ENCODE results near the gene NAALADL2.

NAALADL2 gene

GRCh38 chr3:175301741-175302140 is 442.6 kb downstream of the NAALADL2 start:
- Histone ChIP-seq H2AFZ (ENCODE audit: low read depth, low read length, severe bottlenecking) (no peak overlapping the region), H3K4me3 (ENCODE audit: insufficient read depth, low read length, poor library complexity, severe bottlenecking) (no peak overlapping the region), H3K9me2 (replicated peaks; ENCODE audit: insufficient read depth, low read length) (no peaks in the 10 kb centered on the region), H3F3A (ENCODE audit: insufficient read depth) (no peaks in the 10 kb centered on the region), H3K27ac (ENCODE audit: low read depth, low read length) (no peak overlapping the region), H3K9ac (ENCODE audit: low read length) (no peak overlapping the region), H3K27me3 (ENCODE audit: low read length) (no peaks in the 10 kb centered on the region), H4K20me1 (ENCODE audit: low read depth, low read length) (no peaks in the 10 kb centered on the region), H3K79me2 (ENCODE audit: insufficient read depth, low read length) (no peaks in the 10 kb centered on the region), H3K36me3 (ENCODE audit: low read length) (no peaks in the 10 kb centered on the region), H3K9me3 (ENCODE audit: insufficient read depth, low read length) (no peaks in the 10 kb centered on the region), H3K4me2 (ENCODE audit: low read depth, low read length, poor library complexity, severe bottlenecking) (no peak overlapping the region)
- TF ChIP-seq CTCF (IDR thresholded peaks at IDR 0.05; ENCODE audit: insufficient read depth, low read length, poor library complexity, severe bottlenecking): no peak
- no peak for TF ChIP-seq EZH2phosphoT487 (conservative IDR thresholded peaks at IDR 0.05; ENCODE audit: low read length)

GRCh38 chr3:175304404-175304803 is 445.3 kb downstream of the NAALADL2 start:
- H3K36me3 ChIP-seq (ENCODE audit: low read length): no peaks in the 10 kb centered on the region

GRCh38 chr3:175307642-175308041 is 448.5 kb downstream of the NAALADL2 start:
- TF ChIP-seq EZH2phosphoT487 (conservative IDR thresholded peaks at IDR 0.05; ENCODE audit: low read length) (no peak), CTCF (IDR thresholded peaks at IDR 0.05; ENCODE audit: insufficient read depth, low read length, poor library complexity, severe bottlenecking) (no peak)
- no peaks in the 10 kb centered on the region for H3K36me3 ChIP-seq (ENCODE audit: low read length)
- no peak overlapping the region for H3K9ac ChIP-seq (ENCODE audit: low read length)
- H3K4me2 ChIP-seq (ENCODE audit: low read depth, low read length, poor library complexity, severe bottlenecking): no peak overlapping the region
- no peak overlapping the region for H3K4me3 ChIP-seq (ENCODE audit: insufficient read depth, low read length, poor library complexity, severe bottlenecking)
- no peak overlapping the region for H2AFZ ChIP-seq (ENCODE audit: low read depth, low read length, severe bottlenecking)
- H3F3A ChIP-seq (ENCODE audit: insufficient read depth): no peaks in the 10 kb centered on the region
- no peak overlapping the region for H3K27ac ChIP-seq (ENCODE audit: low read depth, low read length)
- H4K20me1 ChIP-seq (ENCODE audit: low read depth, low read length): no peaks in the 10 kb centered on the region
- H3K9me3 ChIP-seq (ENCODE audit: insufficient read depth, low read length): no peaks in the 10 kb centered on the region
- H3K9me2 ChIP-seq (replicated peaks; ENCODE audit: insufficient read depth, low read length): no peaks in the 10 kb centered on the region
- H3K79me2 ChIP-seq (ENCODE audit: insufficient read depth, low read length): no peaks in the 10 kb centered on the region
- H3K27me3 ChIP-seq (ENCODE audit: low read length): no peaks in the 10 kb centered on the region

More at GRCh38 chr3:175304404-175304803, 445.3 kb downstream of the NAALADL2 start:
- Histone ChIP-seq H4K20me1 (ENCODE audit: low read depth, low read length) (no peaks in the 10 kb centered on the region), H3K4me3 (ENCODE audit: insufficient read depth, low read length, poor library complexity, severe bottlenecking) (no peak overlapping the region), H3K79me2 (ENCODE audit: insufficient read depth, low read length) (no peaks in the 10 kb centered on the region), H2AFZ (ENCODE audit: low read depth, low read length, severe bottlenecking) (no peak overlapping the region), H3K4me2 (ENCODE audit: low read depth, low read length, poor library complexity, severe bottlenecking) (no peak overlapping the region), H3K9me2 (replicated peaks; ENCODE audit: insufficient read depth, low read length) (no peaks in the 10 kb centered on the region), H3K9ac (ENCODE audit: low read length) (no peak overlapping the region), H3K27me3 (ENCODE audit: low read length) (no peaks in the 10 kb centered on the region), H3K9me3 (ENCODE audit: insufficient read depth, low read length) (no peaks in the 10 kb centered on the region), H3F3A (ENCODE audit: insufficient read depth) (no peaks in the 10 kb centered on the region), H3K27ac (ENCODE audit: low read depth, low read length) (no peak overlapping the region)
- no peak for TF ChIP-seq EZH2phosphoT487 (conservative IDR thresholded peaks at IDR 0.05; ENCODE audit: low read length)
- TF ChIP-seq CTCF (IDR thresholded peaks at IDR 0.05; ENCODE audit: insufficient read depth, low read length, poor library complexity, severe bottlenecking): no peak
